MM.1S (cell line): Measurements from ENCODE around the gene SPSB3.

Experiments
- DNase-seq: peaks from one replicate; pipeline ENCODE4 v3.0.0-alpha.2; 2015
- H2AFZ ChIP-seq: fragments of 300-600 bp; sonication (generic); 2 replicates; pipeline ENCODE4 v1.6.0; 2016; ENCODE audit warnings: antibody characterized with exemption, low read length
- H3F3A ChIP-seq: fragments of 300-600 bp; sonication (generic); 2 replicates; pipeline ENCODE4 v1.6.1; 2016; ENCODE audit warnings: mild to moderate bottlenecking, antibody characterized with exemption, low read length, moderate library complexity, mixed read lengths; ENCODE audit not compliant: insufficient read depth
- H3K27ac ChIP-seq: fragments of 300-600 bp; sonication (generic); 2 replicates; pipeline ENCODE4 v1.5.1; 2016; ENCODE audit warnings: mild to moderate bottlenecking, low read length
- H3K27me3 ChIP-seq: fragments of 300-600 bp; sonication (generic); replicated peaks from 2 replicates; pipeline ENCODE4 v1.6.0; 2016; ENCODE audit warnings: low read length; ENCODE audit not compliant: insufficient read depth
- H3K36me3 ChIP-seq: fragments of 300-600 bp; sonication (generic); replicated peaks from 2 replicates; pipeline ENCODE4 v1.6.1; 2016; ENCODE audit warnings: mild to moderate bottlenecking, low read length, mixed read lengths; ENCODE audit not compliant: insufficient read depth
- H3K4me1 ChIP-seq: fragments of 300-600 bp; sonication (generic); 2 replicates; pipeline ENCODE4 v1.6.1; 2016; ENCODE audit warnings: low read length, mixed read lengths
- H3K4me2 ChIP-seq: fragments of 300-600 bp; sonication (generic); 2 replicates; pipeline ENCODE4 v1.6.0; 2016; ENCODE audit warnings: low read depth, low read length
- H3K4me3 ChIP-seq: fragments of 300-600 bp; sonication (generic); 2 replicates; pipeline ENCODE4 v1.5.1; 2016; ENCODE audit warnings: low read length, mixed read lengths
- H3K79me2 ChIP-seq: fragments of 300-600 bp; sonication (generic); 2 replicates; pipeline ENCODE4 v1.6.1; 2016; ENCODE audit warnings: mixed run types, low read length, mixed read lengths
- H3K9ac ChIP-seq: fragments of 300-600 bp; sonication (generic); 2 replicates; pipeline ENCODE4 v1.6.1; 2016; ENCODE audit warnings: low read length, mixed read lengths
- H3K9me2 ChIP-seq: fragments of 300-600 bp; sonication (generic); replicated peaks from 2 replicates; pipeline ENCODE4 v1.6.1; 2016; ENCODE audit warnings: mild to moderate bottlenecking, low read length, mixed read lengths; ENCODE audit not compliant: insufficient read depth
- H3K9me3 ChIP-seq: fragments of 300-600 bp; sonication (generic); replicated peaks from 2 replicates; pipeline ENCODE4 v1.6.1; 2016; ENCODE audit warnings: mild to moderate bottlenecking, low read length, mixed read lengths; ENCODE audit not compliant: insufficient read depth
- H4K20me1 ChIP-seq: fragments of 300-600 bp; sonication (generic); 2 replicates; pipeline ENCODE4 v1.6.1; 2016; ENCODE audit warnings: mild to moderate bottlenecking, low read length, moderate library complexity, mixed read lengths; ENCODE audit not compliant: insufficient read depth
- CTCF ChIP-seq: fragments of 300-600 bp; sonication (generic); IDR thresholded peaks from 2 replicates; pipeline ENCODE4 v1.5.1; 2016; ENCODE audit warnings: antibody characterized with exemption, low read length, mixed read lengths
- EZH2 ChIP-seq: fragments of 300-600 bp; sonication (generic); optimal IDR thresholded peaks from 2 replicates; pipeline ENCODE3; 2017; ENCODE audit warnings: low read depth, mild to moderate bottlenecking, antibody characterized with exemption, low read length, mixed read lengths
- EZH2phosphoT487 ChIP-seq: fragments of 300-600 bp; sonication (generic); IDR thresholded peaks from 2 replicates; pipeline ENCODE4 v1.6.1; 2018; ENCODE audit warnings: antibody characterized with exemption, low read length

The SPSB3 gene

GRCh38 chr16:1817716-1818115, 35.3 kb upstream of the SPSB3 start:
- Histone ChIP-seq H3K27me3 (no peaks in the 10 kb centered on the region), H3F3A (no peaks in the 10 kb centered on the region), H3K79me2 (peaks cover 12% of the 10 kb centered on the region), H3K4me1 (no peaks in the 10 kb centered on the region), H3K36me3 (no peaks in the 10 kb centered on the region), H2AFZ (no peak overlapping the region), H3K4me2 (no peak overlapping the region), H3K4me3 (no peak overlapping the region), H3K27ac (no peak overlapping the region), H3K9ac (no peak overlapping the region), H3K9me2 (no peaks in the 10 kb centered on the region), H4K20me1 (no peaks in the 10 kb centered on the region), H3K9me3 (no peaks in the 10 kb centered on the region)
- no peak for DNase-seq
- TF ChIP-seq EZH2 (no peak), CTCF (no peak), EZH2phosphoT487 (no peak)

GRCh38 chr16:1817276-1817589, 34.9 kb upstream of the SPSB3 start:
- no peak overlapping the region for H3K4me3 ChIP-seq
- H3K79me2 ChIP-seq, result peaks cover 7% of the 10 kb centered on the region
- no peaks in the 10 kb centered on the region for H3K9me3 ChIP-seq
- H3K9ac ChIP-seq, result no peak overlapping the region
- H3K9me2 ChIP-seq, result no peaks in the 10 kb centered on the region
- no peak for DNase-seq
- TF ChIP-seq EZH2phosphoT487, result no peak
- H3K27ac ChIP-seq, result no peak overlapping the region
- no peaks in the 10 kb centered on the region for H3F3A ChIP-seq
- no peaks in the 10 kb centered on the region for H4K20me1 ChIP-seq
- H3K4me1 ChIP-seq, result no peaks in the 10 kb centered on the region
- H3K4me2 ChIP-seq, result no peak overlapping the region
- H3K27me3 ChIP-seq, result no peaks in the 10 kb centered on the region
- no peaks in the 10 kb centered on the region for H3K36me3 ChIP-seq
- no peak overlapping the region for H2AFZ ChIP-seq

GRCh38 chr16:1816396-1817275, 34.3 kb upstream of the SPSB3 start:
- Histone ChIP-seq H3K9ac (no peak overlapping the region), H2AFZ (no peak overlapping the region), H3K4me1 (no peaks in the 10 kb centered on the region), H3K79me2 (peaks cover 6% of the 10 kb centered on the region; the same call in 1 of the 2 replicates), H3K27ac (no peak overlapping the region), H3K36me3 (no peaks in the 10 kb centered on the region), H3K27me3 (no peaks in the 10 kb centered on the region), H3K9me3 (no peaks in the 10 kb centered on the region), H3K4me3 (no peak overlapping the region), H3K4me2 (no peak overlapping the region), H3K9me2 (no peaks in the 10 kb centered on the region), H4K20me1 (no peaks in the 10 kb centered on the region), H3F3A (no peaks in the 10 kb centered on the region)
- DNase-seq, result no peak
- no peak for TF ChIP-seq EZH2phosphoT487
- no peak for TF ChIP-seq CTCF
- TF ChIP-seq EZH2, result no peak

GRCh38 chr16:1815461-1815860, 33.1 kb upstream of the SPSB3 start:
- no peak overlapping the region for H3K9ac ChIP-seq
- H3K27ac ChIP-seq, result no peak overlapping the region
- H3K79me2 ChIP-seq, result peaks cover 6% of the 10 kb centered on the region; the same call in 1 of the 2 replicates
- H2AFZ ChIP-seq, result no peak overlapping the region
- no peak for DNase-seq
- H4K20me1 ChIP-seq, result no peaks in the 10 kb centered on the region
- H3K36me3 ChIP-seq, result no peaks in the 10 kb centered on the region
- no peak overlapping the region for H3K4me2 ChIP-seq
- H3K9me3 ChIP-seq, result no peaks in the 10 kb centered on the region
- H3K27me3 ChIP-seq, result no peaks in the 10 kb centered on the region
- H3K4me3 ChIP-seq, result no peak overlapping the region
- no peaks in the 10 kb centered on the region for H3F3A ChIP-seq
- no peaks in the 10 kb centered on the region for H3K9me2 ChIP-seq
- TF ChIP-seq EZH2, result no peak
- TF ChIP-seq EZH2phosphoT487, result no peak
- no peak for TF ChIP-seq CTCF
- H3K4me1 ChIP-seq, result no peaks in the 10 kb centered on the region
